22Rv1 (cell line): ENCODE measurements around the gene UNC13C.

ENCODE experiments used
- CTCF ChIP-seq: fragments of 450-650 bp; IDR thresholded peaks from 2 replicates; pipeline ENCODE4 v1.5.1; 2017; ENCODE audit warnings: mild to moderate bottlenecking
- ZFX ChIP-seq: fragments of 450-650 bp; IDR thresholded peaks from 2 replicates; pipeline ENCODE4 v1.6.1; 2017; ENCODE audit warnings: antibody characterized with exemption, borderline replicate concordance

GRCh38 chr15:54353726-54354125, 375.5 kb downstream of the UNC13C start:
- TF ChIP-seq CTCF (no peak), ZFX (no peak)
